A673 (cell line): Measurements from ENCODE around the gene OR11G2. TPM values are rescaled to one million over a fixed set of nuclear protein-coding genes. Genes with fewer than 3 reads are reported as not detected.
"Not testable (repeated sequence)": the region's sequence is repeated elsewhere in the genome, so short reads cannot be mapped to it uniquely, and the experiment has no call there.

Experiments
- BruUV-seq: library from RNA; stranded (reverse); fragments of 400-500 nt; replicated peaks from 2 replicates; lab custom pipeline; 2021; lab: Mats Ljungman, UMichigan
- CTCF ChIA-PET: fragments of 300-600 bp; sonication (Branson Sonifier 250); formaldehyde crosslinking; loops from one replicate; lab custom pipeline; 2022; ENCODE audit warnings: antibody characterized with exemption; lab: Charles Lee
- POLR2A ChIA-PET: fragments of 300-600 bp; sonication (Branson Sonifier 250); formaldehyde crosslinking; loops from one replicate; lab custom pipeline; 2022; ENCODE audit warnings: antibody characterized with exemption; ENCODE audit not compliant: low non-redundant PET; lab: Charles Lee
- DNase-seq: peaks from one replicate; pipeline ENCODE4 v3.0.0-alpha.2; 2015; ENCODE audit warnings: low spot score
- H3K27ac ChIP-seq: fragments of 200-600 bp; sonication (generic); 2 replicates; pipeline ENCODE4 v1.5.1; 2016; ENCODE audit warnings: mixed run types, low read depth, mild to moderate bottlenecking, mixed read lengths, antibody characterized with exemption, low read length; ENCODE audit not compliant: poor library complexity, severe bottlenecking
- H3K27me3 ChIP-seq: fragments of 200-600 bp; sonication (generic); replicated peaks from 2 replicates; pipeline ENCODE4 v1.6.1; 2017; ENCODE audit warnings: mixed run types, low read depth, mild to moderate bottlenecking, mixed read lengths, antibody characterized with exemption, low read length; ENCODE audit not compliant: insufficient read depth, poor library complexity
- H3K36me3 ChIP-seq: fragments of 200-600 bp; sonication (generic); 2 replicates; pipeline ENCODE4 v1.6.1; 2016; ENCODE audit warnings: mixed run types, mild to moderate bottlenecking, mixed read lengths, antibody characterized with exemption, low read length; ENCODE audit not compliant: insufficient read depth, poor library complexity, severe bottlenecking
- H3K4me1 ChIP-seq: fragments of 200-600 bp; sonication (generic); 2 replicates; pipeline ENCODE4 v1.6.1; 2017; ENCODE audit warnings: mixed run types, mild to moderate bottlenecking, mixed read lengths, antibody characterized with exemption, low read length; ENCODE audit not compliant: insufficient read depth, poor library complexity, severe bottlenecking
- H3K4me3 ChIP-seq: fragments of 200-600 bp; sonication (generic); 2 replicates; pipeline ENCODE4 v1.5.1; 2016; ENCODE audit warnings: low read depth, mixed run types, mild to moderate bottlenecking, mixed read lengths, low read length; ENCODE audit not compliant: poor library complexity, severe bottlenecking
- H3K9me3 ChIP-seq: fragments of 200-600 bp; sonication (generic); 2 replicates; pipeline ENCODE4 v1.6.1; 2016; ENCODE audit warnings: mixed run types, low read depth, mild to moderate bottlenecking, mixed read lengths, antibody characterized with exemption, low read length; ENCODE audit not compliant: poor library complexity, severe bottlenecking
- CTCF ChIP-seq: fragments of 300-800, 200-600 bp; sonication (generic); conservative IDR thresholded peaks from 2 replicates; pipeline ENCODE4 v1.5.1; 2017; ENCODE audit warnings: low read depth, mild to moderate bottlenecking, antibody characterized with exemption, low read length, moderate library complexity, mixed read lengths
- EZH2 ChIP-seq: fragments of 200-600 bp; sonication (generic); IDR thresholded peaks from 2 replicates; pipeline ENCODE4 v1.6.1; 2017; ENCODE audit warnings: borderline replicate concordance, low read depth, mild to moderate bottlenecking, mixed read lengths, antibody characterized with exemption, low read length; ENCODE audit not compliant: poor library complexity, severe bottlenecking
- intact Hi-C: fragments of 100-400 bp; cut with micrococcal nuclease; formaldehyde crosslinking; loops from one replicate; pipeline ENCODE4 v1.10.0; 2022; ENCODE audit not compliant: unreplicated experiment
- total RNA-seq: library from RNA; stranded (reverse); gene quantifications from 2 replicates; pipeline ENCODE4 v1.2.3, GENCODE V29; 2021

The OR11G2 gene
- total RNA-seq, 1 experiment from 2014 or later, result not detected

- ChIA-PET POLR2A (no interaction called here), CTCF (no interaction called here)
- Histone ChIP-seq H3K9me3 (no peaks in the 10 kb centered on the region), H3K4me1 (no peaks in the 10 kb centered on the region), H3K36me3 (no peaks in the 10 kb centered on the region), H3K27me3 (no peaks in the 10 kb centered on the region), H3K4me3 (no peak overlapping the region), H3K27ac (no peak overlapping the region)
- DNase-seq, result no peak
- BruUV-seq, result no TSS peak
- intact Hi-C loops, result no loop called here
- TF ChIP-seq EZH2 (no peak), CTCF (no peak)
These were observed 28.3 kb downstream of the OR11G2 start for GRCh38 chr14:20219033-20219432.

- no peaks in the 10 kb centered on the region for H3K4me1 ChIP-seq
- no TSS peak for BruUV-seq
- DNase-seq, result no peak
- no peaks in the 10 kb centered on the region for H3K27me3 ChIP-seq
- H3K4me3 ChIP-seq, result no peak within 1 kb of the TSS
- CTCF ChIA-PET, result no interaction called here
- intact Hi-C loops, result no loop called here
- H3K27ac ChIP-seq, result no peak within 1 kb of the TSS
- no peaks in the 10 kb centered on the region for H3K9me3 ChIP-seq
- POLR2A ChIA-PET, result no interaction called here
- H3K36me3 ChIP-seq, result no peaks in the 10 kb centered on the region
- TF ChIP-seq CTCF (no peak), EZH2 (no peak)
These were observed 32.7 kb downstream of the OR11G2 start, which contains the start of gene OR11H6 for GRCh38 chr14:20223410-20223809. Gene OR11H6, plus strand, starts transcription at chr14:20223710. Its CDS starts 0 bp downstream, at chr14:20223710.

GRCh38 chr14:20228681-20229080 lies 38.0 kb downstream of the OR11G2 start, which contains the start of gene OR11H7:
Gene OR11H7, plus strand, starts transcription at chr14:20228981.
- H3K9me3 ChIP-seq, result no peaks in the 10 kb centered on the region
- no peak for TF ChIP-seq EZH2
- TF ChIP-seq CTCF, result no peak
- H3K36me3 ChIP-seq, result no peaks in the 10 kb centered on the region
- no TSS peak for BruUV-seq
- ChIA-PET CTCF (no interaction called here), POLR2A (no interaction called here)
- no peaks in the 10 kb centered on the region for H3K4me1 ChIP-seq
- H3K27ac ChIP-seq, result no peak within 1 kb of the TSS
- intact Hi-C loops, result no loop called here
- H3K27me3 ChIP-seq, result no peaks in the 10 kb centered on the region
- DNase-seq, result no peak
- H3K4me3 ChIP-seq, result no peak within 1 kb of the TSS

GRCh38 chr14:20235415-20235814 lies 44.7 kb downstream of the OR11G2 start:
- BruUV-seq, H3K27ac ChIP-seq: not testable (repeated sequence)

More at GRCh38 chr14:20235415-20235814, 44.7 kb downstream of the OR11G2 start:
- intact Hi-C loops, POLR2A ChIA-PET, H3K4me1 ChIP-seq, H3K9me3 ChIP-seq, H3K4me3 ChIP-seq, DNase-seq, H3K36me3 ChIP-seq, H3K27me3 ChIP-seq: not testable (repeated sequence)
- CTCF ChIA-PET, result interaction anchor here (0.6 kb wide), 1 partner anchor 1221 kb away, joined by 3 read pairs; no protein-coding TSS in a partner anchor
